HepG2 (cell line): ENCODE measurements around the gene PRR14. TPM values are rescaled to one million over a fixed set of nuclear protein-coding genes. Genes with fewer than 3 reads are reported as not detected.

Experiments
- ATAC-seq: fragments of 200-7000 bp; cut with Tn5 transposase; 3 replicates; pipeline ENCODE4 v1.9.1; 2020; ENCODE audit warnings: mild to moderate bottlenecking, moderate library complexity
- BruUV-seq: library from RNA; stranded (reverse); fragments of 400-500 nt; replicated peaks from 2 replicates; lab custom pipeline; 2021; lab: Mats Ljungman, UMichigan
- CTCF ChIA-PET: fragments of 300-600 bp; formaldehyde crosslinking; extraction: SDS; loops from one replicate; lab custom pipeline; 2021; ENCODE audit warnings: low total read pairs, inconsistent platforms, low intra/inter-chr PET ratio; lab: Yijun Ruan, JAX
- POLR2A ChIA-PET: fragments of 350-600 bp; sonication (Branson Sonifier 250); formaldehyde crosslinking; loops from one replicate; lab custom pipeline; 2020; ENCODE audit warnings: antibody characterized with exemption, inconsistent platforms; lab: Yijun Ruan, JAX
- DNase-seq: peaks from one replicate; pipeline ENCODE4 v3.0.0-alpha.2; 2015; ENCODE audit warnings: low spot score
- FAIRE-seq: peaks from 3 replicates; lab custom pipeline; 2011; peaks lifted over from hg19 to GRCh38; lab: Jason Lieb, UNC
- H2AFZ ChIP-seq: one replicate; pipeline ENCODE4 v1.6.1; 2011; ENCODE audit warnings: low read length, inconsistent platforms
- H3K27ac ChIP-seq: fragments of 300-600 bp; 3 replicates; pipeline ENCODE4 v1.8.0; 2011; ENCODE audit warnings: mixed run types, mild to moderate bottlenecking, mixed read lengths, low read length, inconsistent platforms; ENCODE audit not compliant: insufficient read depth; ENCODE audit errors: extremely low read length
- H3K27me3 ChIP-seq, 2 experiments: fragments of 200-600 bp in 1 of 2; 2 replicates in 1 of 2; 3 replicates in 1 of 2; pipeline versions ENCODE4 v1.6.0 to v1.8.0; 2011; ENCODE audit warnings: low read length in 2 of 2, mild to moderate bottlenecking in 2 of 2, moderate library complexity in 2 of 2, inconsistent platforms in 1 of 2; ENCODE audit not compliant: insufficient read depth in 2 of 2, control insufficient read depth in 1 of 2
- H3K36me3 ChIP-seq, 2 experiments: fragments of 200-600 bp in 1 of 2; replicated peaks in 1 of 2; 2 replicates in 1 of 2; 3 replicates in 1 of 2; pipeline versions ENCODE4 v1.5.1 to v1.8.0; 2011; ENCODE audit warnings: low read length in 2 of 2, inconsistent platforms in 1 of 2; ENCODE audit not compliant: insufficient read depth in 2 of 2, control insufficient read depth in 1 of 2
- H3K4me1 ChIP-seq: 2 replicates; pipeline ENCODE4 v1.5.1; 2012; ENCODE audit warnings: low read length, inconsistent platforms; ENCODE audit not compliant: insufficient read depth
- H3K4me2 ChIP-seq: 2 replicates; pipeline ENCODE4 v1.6.0; 2011; ENCODE audit warnings: low read depth, low read length, inconsistent platforms
- H3K4me3 ChIP-seq, 3 experiments: fragments of 200-600 bp in 1 of 3; sonication (generic), shearing (Covaris generic) in 1 of 3; replicated peaks in 1 of 3; 2 replicates each; pipeline ENCODE4 v1.5.1; 2011 to 2016; ENCODE audit warnings: low read length in 3 of 3, inconsistent platforms in 2 of 3, low read depth in 2 of 3, mild to moderate bottlenecking in 2 of 3, control low read depth in 1 of 3, mixed read lengths in 1 of 3; ENCODE audit not compliant: insufficient read depth in 1 of 3
- H3K79me2 ChIP-seq: one replicate; pipeline ENCODE4 v1.6.1; 2011; ENCODE audit warnings: low read length, inconsistent platforms; ENCODE audit not compliant: insufficient read depth
- H3K9ac ChIP-seq: 2 replicates; pipeline ENCODE4 v1.6.0; 2011; ENCODE audit warnings: mild to moderate bottlenecking, low read depth, low read length, inconsistent platforms; ENCODE audit not compliant: insufficient read depth
- H3K9me3 ChIP-seq: 2 replicates; pipeline ENCODE4 v1.5.1; 2012; ENCODE audit warnings: mild to moderate bottlenecking, low read length
- H4K20me1 ChIP-seq: 2 replicates; pipeline ENCODE4 v1.6.0; 2011; ENCODE audit warnings: inconsistent platforms, mild to moderate bottlenecking, low read length, moderate library complexity; ENCODE audit not compliant: insufficient read depth
- ARID2 ChIP-seq: sonication (generic); formaldehyde crosslinking; IDR thresholded peaks from 2 replicates; pipeline ENCODE4 v1.8.1; 2022; ENCODE audit warnings: mild to moderate bottlenecking, missing genetic modification reagents, borderline replicate concordance
- FOXA1 ChIP-seq, 2 experiments: fragments of 450-650 bp in 1 of 2; sonication (generic) in 1 of 2; formaldehyde crosslinking in 1 of 2; IDR thresholded peaks; 2 replicates each; pipeline versions ENCODE4 v1.4.0 to v1.6.1; 2016 to 2020; ENCODE audit warnings: missing genetic modification reagents in 1 of 2
- FOXC1 ChIP-seq: sonication (generic); formaldehyde crosslinking; IDR thresholded peaks from 2 replicates; pipeline ENCODE4 v1.8.0; 2022; ENCODE audit warnings: mild to moderate bottlenecking, missing genetic modification reagents, borderline replicate concordance
- JUNB ChIP-seq: sonication (generic); formaldehyde crosslinking; IDR thresholded peaks from 2 replicates; pipeline ENCODE4 v1.8.0; 2022; ENCODE audit warnings: missing genetic modification reagents, mild to moderate bottlenecking, borderline replicate concordance
- KLF16 ChIP-seq, 2 experiments: sonication (generic) in 1 of 2; formaldehyde crosslinking in 1 of 2; IDR thresholded peaks; 2 replicates each; pipeline versions ENCODE4 v1.6.1 to v1.8.0; 2016 to 2023; ENCODE audit warnings: missing genetic modification reagents in 2 of 2, missing compliant biosample characterization in 1 of 2
- SNAPC2 ChIP-seq: sonication (generic); formaldehyde crosslinking; IDR thresholded peaks from 2 replicates; pipeline ENCODE4 v1.8.1; 2022; ENCODE audit warnings: mild to moderate bottlenecking, missing genetic modification reagents
- ZHX2 ChIP-seq, 2 experiments: sonication (generic) in 1 of 2; formaldehyde crosslinking in 1 of 2; IDR thresholded peaks; 2 replicates each; pipeline versions ENCODE4 v1.6.1 to v1.9.0; 2014 to 2022; ENCODE audit warnings: antibody characterized with exemption in 1 of 2, borderline replicate concordance in 1 of 2, inconsistent platforms in 1 of 2, low read depth in 1 of 2, missing genetic modification reagents in 1 of 2
- ZNF280D ChIP-seq: sonication (generic); formaldehyde crosslinking; IDR thresholded peaks from 2 replicates; pipeline ENCODE4 v1.5.1; 2020; ENCODE audit warnings: mild to moderate bottlenecking, missing genetic modification reagents
- ZNF713 ChIP-seq: sonication (generic); formaldehyde crosslinking; IDR thresholded peaks from 2 replicates; pipeline ENCODE4 v1.4.0; 2020; ENCODE audit warnings: mild to moderate bottlenecking, missing genetic modification reagents
- WGBS: methylation state at CpG from one replicate; pipeline ENCODE4 v1.1.6; 2017; ENCODE audit warnings: low lambda C conversion rate; 5-methylcytosine and 5-hydroxymethylcytosine counted together
- in situ Hi-C: cut with HindIII; loops from 2 replicates; pipeline ENCODE4 v1.10.0; 2017; ENCODE audit warnings: low pct_unique_long_range_greater_than_20kb; ENCODE audit not compliant: extremely low pct_ligation_motif_present
- intact Hi-C: fragments of 100-400 bp; cut with micrococcal nuclease; formaldehyde crosslinking; loops from one replicate; pipeline ENCODE4 v1.10.0; 2022; ENCODE audit not compliant: unreplicated experiment
- polyA plus RNA-seq, 8 experiments: library from polyadenylated mRNA; depleted of rRNA in 3 of 8; stranded (reverse) in 7 of 8; unstranded in 1 of 8; fragments of >200 nt; fragmentation: Illumina TruSeq in 4 of 8; extraction: Trizol in 4 of 8; gene quantifications; 2 replicates each; pipeline versions ENCODE4 v1.2.1 to v1.2.3, GENCODE V29; 2011 to 2016; ENCODE audit warnings: low read depth in 4 of 8, missing spikeins in 1 of 8, mixed read lengths in 1 of 8; ENCODE audit not compliant: insufficient read depth in 1 of 8
- total RNA-seq, 5 experiments: library from RNA; depleted of rRNA; stranded (reverse); fragments of >200 nt; fragmentation: Illumina TruSeq; extraction: Trizol; gene quantifications; 2 replicates each; pipeline ENCODE4 v1.2.3, GENCODE V29; 2016; ENCODE audit warnings: low read depth in 1 of 5

PRR14 gene
- total and polyA plus RNA-seq, 2 of the 13 experiments (the other 11 are each of a cell fraction or from before 2014, with no cell fraction given): 8.4 to 11.0 TPM

GRCh38 chr16:30651124-30652004 lies 604 bp downstream of the PRR14 start:
- Histone ChIP-seq H2AFZ (peak overlapping the region; percentile 32), H3K27ac (peak overlapping the region; percentile 88), H3K4me1 (peaks cover 17% of the 10 kb centered on the region), H4K20me1 (no peaks in the 10 kb centered on the region), H3K4me2 (peak overlapping the region; percentile 99), H3K9ac (peak overlapping the region; percentile 89), H3K27me3 (no peaks in the 10 kb centered on the region; a peak in 1 of 5 replicates), H3K9me3 (no peaks in the 10 kb centered on the region), H3K79me2 (peaks cover 5% of the 10 kb centered on the region), H3K36me3 (peaks cover 7 to 32% of the 10 kb centered on the region in 2 experiments; a peak in 4 of 5 replicates), H3K4me3 (peak overlapping the region; percentile 79 to 100 (median 95))
- peak; percentile 86 for ATAC-seq
- BruUV-seq: no TSS peak
- ChIA-PET POLR2A (interaction anchor here (0.9 to 2.2 kb wide), 9 partner anchors 7 to 116 kb away, joined by 3 to 18 read pairs (median 4); partner anchors contain the start of genes FBRS, ZNF689, ZNF747 and ZNF764), CTCF (interaction anchor here (0.6 to 1.2 kb wide), 2 partner anchors 23 to 254 kb away, joined by 3 to 4 read pairs; no protein-coding TSS in a partner anchor)
- no peak for FAIRE-seq
- DNase-seq: peak; percentile 52
- in situ Hi-C loops (loop anchor here (25.0 kb wide), 1 partner anchor 839 kb away; the partner anchor contains the start of genes MAZ, MVP, PAGR1 and PRRT2), intact Hi-C loops (loop anchor here (2.0 to 10.0 kb wide), 4 partner anchors 17 to 567 kb away; partner anchors contain the start of gene ZNF768)
- under 1% methylated on average over 25 of the region's 71 CpGs for WGBS
- TF ChIP-seq FOXC1 (CRISPR knock-in tag): no peak; the same call in 1 of the 2 replicates
- no peak for TF ChIP-seq FOXA1 (IDR thresholded peaks at IDR 0.05)
- 0 out of 2 replicates have a peak, but pooled peaks have one; percentile 3 for TF ChIP-seq FOXA1 (CRISPR knock-in tag; IDR thresholded peaks at IDR 0.05)
- no peak for TF ChIP-seq ZNF280D (CRISPR knock-in tag)
- TF ChIP-seq JUNB: no peak
- 0 out of 2 replicates have a peak, but pooled peaks have one; percentile 16 for TF ChIP-seq ZHX2 (IDR thresholded peaks at IDR 0.05; ENCODE audit: low read depth)
- 0 out of 2 replicates have a peak, but pooled peaks have one; percentile 59 for TF ChIP-seq ZHX2 (CRISPR knock-in tag; IDR thresholded peaks at IDR 0.05; ENCODE audit: borderline replicate concordance)
- 0 out of 4 replicates have a peak, but pooled peaks of 1 of the 2 experiments have one; percentile 20 for TF ChIP-seq KLF16 (CRISPR knock-in tag; IDR thresholded peaks at IDR 0.05)
- peak; percentile 66; the same call in 1 of the 2 replicates for TF ChIP-seq ARID2 (CRISPR knock-in tag)
- 0 out of 2 replicates have a peak, but pooled peaks have one; percentile 4 for TF ChIP-seq SNAPC2
- TF ChIP-seq ZNF713 (CRISPR knock-in tag): no peak
